ENCODE measurements around the gene TUBA1C.
"Not testable (repeated sequence)": the region's sequence is repeated elsewhere in the genome, so short reads cannot be mapped to it uniquely, and the experiment has no call there.

The TUBA1C gene

GRCh38 chr12:49305762-49306510 is 41.1 kb downstream of the TUBA1C start:
- FAIRE-seq (no peak), DNase-seq (ENCODE audit: insufficient read length, low spot score) (no peak)

GRCh38 chr12:49309386-49309785 is 44.5 kb downstream of the TUBA1C start:
- DNase-seq (ENCODE audit: insufficient read length, low spot score) (no peak), FAIRE-seq (no peak)

- FAIRE-seq; DNase-seq (ENCODE audit: insufficient read length, low spot score): not testable (repeated sequence)
These were observed 45.6 kb downstream of the TUBA1C start for GRCh38 chr12:49310451-49311000.

- FAIRE-seq (no peak), DNase-seq (ENCODE audit: insufficient read length, low spot score) (no peak)
These were observed 49.9 kb downstream of the TUBA1C start for GRCh38 chr12:49314811-49315210.

GRCh38 chr12:49317118-49317517 is 52.2 kb downstream of the TUBA1C start:
- FAIRE-seq; DNase-seq (ENCODE audit: insufficient read length, low spot score): not testable (repeated sequence)

- not testable (repeated sequence) for FAIRE-seq; DNase-seq (ENCODE audit: insufficient read length, low spot score)
These were observed 55.7 kb downstream of the TUBA1C start for GRCh38 chr12:49320411-49321103.

- FAIRE-seq = no peak
- DNase-seq (ENCODE audit: insufficient read length, low spot score) = no peak
These were observed 57.5 kb downstream of the TUBA1C start for GRCh38 chr12:49322367-49322707.

GRCh38 chr12:49322708-49323523 is 58.0 kb downstream of the TUBA1C start, which contains the start of gene TROAP:
Gene TROAP, plus strand, starts transcription at chr12:49323255. Its CDS starts 354 bp downstream, at chr12:49323609.
- DNase-seq (ENCODE audit: insufficient read length, low spot score) (peak; percentile 98), FAIRE-seq (peak; percentile 79)

- DNase-seq (ENCODE audit: insufficient read length, low spot score) (no peak), FAIRE-seq (no peak)
These were observed 58.7 kb downstream of the TUBA1C start for GRCh38 chr12:49323524-49324097.

Measured in HTR-8/SVneo (cell line).